ENCODE measurements around the gene GDF2.

The GDF2 gene

GRCh38 chr10:47334466-47335295 lies 12.4 kb downstream of the GDF2 start:
- DNase-seq (ENCODE audit: low spot score): no peak

- DNase-seq (ENCODE audit: low spot score): no peak
Measured at GRCh38 chr10:47335906-47336305, 13.7 kb downstream of the GDF2 start.

GRCh38 chr10:47336387-47337134 lies 14.3 kb downstream of the GDF2 start:
- DNase-seq (ENCODE audit: low spot score): no peak

- DNase-seq (ENCODE audit: low spot score): no peak
Measured at GRCh38 chr10:47337310-47337709, 15.1 kb downstream of the GDF2 start.

GRCh38 chr10:47339186-47339735 lies 17.0 kb downstream of the GDF2 start:
- no peak for DNase-seq (ENCODE audit: low spot score)

- no peak for DNase-seq (ENCODE audit: low spot score)
Measured at GRCh38 chr10:47339759-47340607, 17.7 kb downstream of the GDF2 start.

- DNase-seq (ENCODE audit: low spot score): peak; percentile 12
Measured at GRCh38 chr10:47340608-47341170, 18.4 kb downstream of the GDF2 start.

- no peak for DNase-seq (ENCODE audit: low spot score)
Measured at GRCh38 chr10:47344996-47345870, 23.0 kb downstream of the GDF2 start.

- DNase-seq (ENCODE audit: low spot score): no peak
Measured at GRCh38 chr10:47346581-47347302, 24.5 kb downstream of the GDF2 start.

GRCh38 chr10:47347303-47347675 lies 25.0 kb downstream of the GDF2 start:
- DNase-seq (ENCODE audit: low spot score): no peak

GRCh38 chr10:47348138-47348651 lies 25.9 kb downstream of the GDF2 start, which contains the start of gene RBP3:
RBP3 (plus strand) TSS chr10:47348363; CDS start chr10:47348485, 122 bp downstream.
- DNase-seq (ENCODE audit: low spot score): no peak

GRCh38 chr10:47348661-47349470 lies 26.6 kb downstream of the GDF2 start:
- DNase-seq (ENCODE audit: low spot score): no peak

GRCh38 chr10:47349516-47349915 lies 27.3 kb downstream of the GDF2 start:
- DNase-seq (ENCODE audit: low spot score): no peak

- DNase-seq (ENCODE audit: low spot score): no peak
Measured at GRCh38 chr10:47349941-47350371, 27.7 kb downstream of the GDF2 start.

GRCh38 chr10:47350671-47351640 lies 28.7 kb downstream of the GDF2 start:
- DNase-seq (ENCODE audit: low spot score): no peak

GRCh38 chr10:47351899-47352815 lies 29.9 kb downstream of the GDF2 start:
- DNase-seq (ENCODE audit: low spot score): no peak

GRCh38 chr10:47353351-47353750 lies 31.1 kb downstream of the GDF2 start:
- no peak for DNase-seq (ENCODE audit: low spot score)
